DMS79 (cell line): ENCODE data around the gene SOX18.
"Not testable (repeated sequence)": the region's sequence is repeated elsewhere in the genome, so short reads cannot be mapped to it uniquely, and the experiment has no call there.

Experiments used
- DNase-seq: peaks from one replicate; lab custom pipeline; 2025; lab: John Stamatoyannopoulos, UW

Gene SOX18

DNA sequence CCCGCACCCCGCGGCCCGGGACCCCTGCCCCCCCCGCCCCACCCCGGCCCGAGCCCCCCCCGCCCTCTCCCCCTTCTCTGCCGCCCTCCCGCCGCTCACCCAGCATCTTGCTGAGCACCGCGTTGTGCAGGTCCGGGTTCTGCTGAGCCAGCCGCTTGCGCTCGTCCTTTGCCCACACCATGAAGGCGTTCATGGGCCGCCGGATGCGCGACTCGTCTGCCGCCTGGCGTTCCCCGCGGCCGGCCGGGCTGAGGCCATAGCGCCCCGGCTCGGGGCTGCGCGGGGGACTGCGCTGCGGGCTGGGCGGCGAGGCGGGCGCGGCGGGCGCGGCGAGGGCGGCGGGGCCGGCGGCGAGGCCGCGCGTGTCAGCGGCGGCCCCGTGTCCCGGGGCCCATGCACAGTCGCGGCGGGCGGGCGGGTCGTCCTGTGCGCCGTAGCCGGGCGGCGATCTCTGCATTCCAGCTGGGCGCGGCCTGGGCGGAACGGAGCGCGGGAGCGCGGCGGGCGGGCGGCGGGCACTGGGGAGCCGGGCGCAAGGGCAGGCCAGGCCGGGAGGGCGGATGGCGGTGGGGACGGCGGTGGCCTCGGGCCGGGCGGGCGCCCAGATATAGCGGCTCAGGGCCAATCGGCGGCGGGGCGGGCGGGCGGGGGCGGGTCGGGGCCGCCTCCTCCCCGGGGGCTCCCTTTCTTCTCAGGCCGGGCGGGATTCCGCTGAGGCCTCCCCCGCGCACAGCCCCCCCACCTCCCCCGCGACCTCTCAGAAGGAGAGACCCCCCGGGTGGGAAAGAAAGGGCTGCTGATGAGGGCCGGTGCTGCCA lies at the start of gene SOX18:
SOX18 (minus strand) TSS at position 580 of the 818 bp plus-strand sequence; CDS start at position 457, 123 bp downstream.
- no peak for DNase-seq

DNA sequence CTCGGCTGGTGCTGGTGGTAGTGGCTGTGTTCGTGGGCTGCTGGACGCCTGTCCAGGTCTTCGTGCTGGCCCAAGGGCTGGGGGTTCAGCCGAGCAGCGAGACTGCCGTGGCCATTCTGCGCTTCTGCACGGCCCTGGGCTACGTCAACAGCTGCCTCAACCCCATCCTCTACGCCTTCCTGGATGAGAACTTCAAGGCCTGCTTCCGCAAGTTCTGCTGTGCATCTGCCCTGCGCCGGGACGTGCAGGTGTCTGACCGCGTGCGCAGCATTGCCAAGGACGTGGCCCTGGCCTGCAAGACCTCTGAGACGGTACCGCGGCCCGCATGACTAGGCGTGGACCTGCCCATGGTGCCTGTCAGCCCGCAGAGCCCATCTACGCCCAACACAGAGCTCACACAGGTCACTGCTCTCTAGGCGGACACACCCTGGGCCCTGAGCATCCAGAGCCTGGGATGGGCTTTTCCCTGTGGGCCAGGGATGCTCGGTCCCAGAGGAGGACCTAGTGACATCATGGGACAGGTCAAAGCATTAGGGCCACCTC lies 49.1 kb upstream of the SOX18 start:
- DNase-seq = no peak

DNA sequence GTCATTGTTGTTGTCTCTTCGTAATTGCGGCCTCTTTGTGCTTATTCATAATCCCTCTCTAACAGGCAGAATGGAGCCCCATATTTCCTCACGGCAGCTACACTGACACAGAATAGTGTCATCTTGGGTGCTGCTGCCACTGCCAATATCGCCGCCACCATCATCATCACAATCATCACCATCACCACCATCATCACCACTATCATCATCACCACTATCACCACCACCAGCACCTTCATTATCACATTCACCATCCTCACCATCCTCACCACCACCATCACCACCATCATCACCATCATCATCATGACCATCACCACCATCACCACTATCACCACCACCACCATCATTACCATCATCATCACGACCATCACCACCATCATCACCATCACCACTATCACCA lies 47.1 kb upstream of the SOX18 start:
- no peak for DNase-seq

DNA sequence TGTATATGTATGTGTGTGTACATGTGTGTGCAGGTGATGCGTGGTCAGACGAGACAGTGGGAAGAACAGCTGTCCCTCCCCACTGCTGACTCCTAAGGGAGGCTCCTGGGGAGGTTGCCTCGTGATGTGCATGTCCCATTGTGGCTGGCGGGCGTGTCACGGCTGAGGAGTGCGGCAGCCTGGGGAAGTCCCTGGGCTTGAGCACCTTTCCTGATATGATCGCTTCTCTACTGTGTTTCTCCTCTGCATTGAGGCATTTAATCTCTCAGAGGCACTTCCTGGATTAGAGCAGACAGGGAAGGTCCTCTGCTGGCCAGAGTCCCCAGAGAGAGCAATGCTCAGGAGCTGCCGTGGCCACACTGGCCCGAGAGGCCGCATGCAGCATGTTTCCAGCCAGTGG lies 46.5 kb upstream of the SOX18 start:
- DNase-seq = no peak

DNA sequence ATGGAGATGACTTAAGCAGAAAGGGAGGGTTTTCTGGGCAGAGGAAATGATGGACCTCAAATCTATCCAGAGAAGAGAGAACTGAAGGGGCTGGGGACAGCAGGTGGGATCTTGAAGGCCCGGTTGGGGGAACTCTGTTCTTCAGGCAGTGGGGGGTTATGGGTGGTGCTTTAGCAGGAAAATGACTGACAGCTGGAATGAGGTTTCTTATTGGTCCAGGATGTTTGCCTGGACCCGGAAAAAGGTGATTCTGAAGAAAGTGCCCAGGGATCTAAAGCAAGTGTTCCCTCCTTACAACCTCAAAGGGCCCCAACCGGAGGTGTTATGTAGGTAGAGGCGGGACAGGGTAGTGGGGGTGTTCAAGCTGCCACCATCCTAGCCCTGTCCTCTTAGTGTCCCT lies 46.0 kb upstream of the SOX18 start:
- DNase-seq = no peak

DNA sequence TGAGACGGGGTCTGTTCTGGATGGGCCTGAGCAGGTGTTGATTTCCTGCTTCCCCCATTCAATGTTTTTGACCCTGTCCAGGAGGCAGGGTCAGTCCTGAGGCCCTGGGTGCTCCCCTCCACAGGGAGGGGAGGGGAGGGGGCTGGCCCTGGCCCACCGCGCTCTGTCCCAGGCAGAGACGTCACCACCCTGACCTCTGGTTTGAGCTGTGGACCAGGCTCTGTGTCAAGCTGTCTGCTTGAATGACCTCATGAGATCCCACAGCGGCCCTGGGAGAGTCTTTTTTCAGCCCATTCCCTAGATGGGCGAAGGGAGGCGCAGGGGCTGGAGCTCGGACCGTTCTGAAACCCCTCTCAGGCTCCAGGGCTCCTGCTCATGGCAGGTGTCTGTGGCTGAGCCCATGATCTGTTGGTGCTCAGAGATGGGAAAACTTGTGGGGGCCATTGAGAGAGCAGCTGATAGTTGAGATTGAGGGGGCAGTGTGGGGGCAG lies 43.6 kb upstream of the SOX18 start:
- DNase-seq = no peak

DNA sequence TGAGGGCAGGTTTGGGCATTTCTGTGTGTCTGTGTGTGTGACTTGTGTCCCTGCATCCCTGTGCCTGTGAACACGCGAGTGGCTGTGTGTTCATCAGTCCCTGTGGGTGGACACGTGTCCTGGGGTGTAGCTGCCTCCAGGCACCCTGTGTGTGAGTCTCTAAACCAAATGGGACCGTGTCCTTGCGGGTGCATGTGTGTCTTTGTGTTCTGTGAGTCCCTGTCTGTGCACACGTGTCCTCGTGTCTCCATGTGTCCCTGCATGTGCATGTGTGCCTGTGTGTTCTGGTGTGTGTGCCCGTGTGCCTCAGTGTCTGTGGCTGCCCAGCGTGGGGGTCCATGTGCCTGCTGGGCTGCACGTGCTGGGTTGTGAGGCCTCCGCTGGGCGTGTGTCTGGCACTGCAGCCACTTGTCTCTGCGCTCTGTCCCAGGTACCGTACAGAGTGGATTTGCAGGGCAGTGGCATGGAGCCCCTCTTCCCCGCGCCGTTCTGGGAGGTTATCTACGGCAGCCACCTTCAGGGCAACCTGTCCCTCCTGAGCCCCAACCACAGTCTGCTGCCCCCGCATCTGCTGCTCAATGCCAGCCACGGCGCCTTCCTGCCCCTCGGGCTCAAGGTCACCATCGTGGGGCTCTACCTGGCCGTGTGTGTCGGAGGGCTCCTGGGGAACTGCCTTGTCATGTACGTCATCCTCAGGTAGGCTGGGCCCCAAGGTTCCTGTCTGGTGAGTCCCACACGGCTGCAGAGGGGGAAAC lies 43.0 kb upstream of the SOX18 start:
- no peak for DNase-seq

DNA sequence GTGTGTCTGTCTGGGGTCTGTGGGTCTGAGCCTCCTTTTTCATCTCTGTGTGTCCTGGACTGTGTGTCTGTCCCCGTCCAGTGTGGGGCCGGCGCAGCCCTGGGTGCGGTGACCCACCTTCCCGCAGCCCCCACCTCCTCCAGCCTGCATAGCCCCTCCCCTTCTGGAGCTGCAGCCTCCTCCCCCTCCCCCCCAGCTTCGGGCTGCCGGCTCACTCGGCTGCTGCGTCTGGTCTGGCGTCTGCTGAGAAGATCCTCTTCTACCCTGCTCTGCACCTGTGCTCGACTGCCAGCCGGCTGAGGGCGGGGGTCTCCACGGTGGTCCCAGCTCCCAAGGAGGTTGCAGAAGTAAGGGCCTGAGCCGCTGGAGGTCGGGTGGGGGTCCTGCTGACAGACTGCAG lies 42.3 kb upstream of the SOX18 start:
- no peak for DNase-seq

DNA sequence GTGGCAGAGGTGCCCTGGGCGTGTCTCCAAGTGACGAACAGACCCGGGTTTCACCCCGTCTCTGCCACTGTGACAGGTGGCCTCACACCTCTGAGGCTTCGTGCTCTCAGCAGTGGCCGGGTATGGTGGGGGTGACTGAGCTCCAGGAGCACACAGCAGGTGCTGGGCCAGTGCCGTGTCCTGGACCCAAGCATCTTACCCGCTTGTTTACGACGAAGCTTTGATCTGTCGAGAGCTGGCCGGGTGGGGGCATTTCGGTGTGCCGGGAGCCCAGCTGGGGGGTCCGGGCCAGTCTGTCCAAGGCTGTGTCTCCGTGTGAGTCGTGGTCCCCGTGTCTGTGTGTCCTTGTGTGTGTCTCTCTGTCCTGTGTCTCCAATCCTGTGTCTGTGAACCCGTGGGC lies 41.9 kb upstream of the SOX18 start:
- DNase-seq = no peak

DNA sequence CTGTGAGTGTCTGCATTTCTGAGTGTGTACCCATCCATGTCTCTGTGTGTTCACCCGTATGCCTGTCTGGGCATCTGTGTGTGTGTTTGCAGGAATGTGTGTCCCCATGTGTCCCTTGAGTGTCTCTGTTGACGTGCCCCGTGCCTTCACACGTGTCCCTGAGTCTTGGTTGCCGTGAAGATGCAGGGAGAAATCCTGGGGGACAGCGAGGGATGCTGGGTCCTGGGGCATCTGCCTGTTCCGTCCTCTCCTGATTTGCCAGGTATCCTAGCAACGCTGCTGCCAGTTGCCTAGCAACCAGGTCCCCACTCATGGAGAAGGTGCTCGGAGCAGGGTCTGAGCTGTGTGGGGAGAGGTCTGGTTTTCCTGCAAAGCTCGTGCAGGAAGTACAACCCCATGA lies 40.7 kb upstream of the SOX18 start:
- peak; percentile 33 for DNase-seq

DNA sequence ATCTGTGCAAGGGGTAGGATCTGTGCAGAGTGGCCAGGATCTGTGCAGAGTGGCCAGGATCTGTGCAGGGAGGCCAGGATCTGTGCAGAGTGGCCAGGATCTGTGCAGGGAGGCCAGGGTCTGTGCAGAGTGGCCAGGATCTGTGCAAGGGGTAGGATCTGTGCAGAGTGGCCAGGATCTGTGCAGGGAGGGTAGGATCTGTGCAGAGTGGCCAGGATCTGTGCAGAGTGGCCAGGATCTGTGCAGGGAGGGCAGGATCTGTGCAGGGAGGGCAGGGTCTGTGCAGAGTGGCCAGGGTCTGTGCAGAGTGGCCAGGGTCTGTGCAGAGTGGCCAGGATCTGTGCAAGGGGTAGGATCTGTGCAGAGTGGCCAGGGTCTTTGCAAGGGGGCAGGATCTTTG lies 39.1 kb upstream of the SOX18 start:
- DNase-seq = not testable (repeated sequence)

DNA sequence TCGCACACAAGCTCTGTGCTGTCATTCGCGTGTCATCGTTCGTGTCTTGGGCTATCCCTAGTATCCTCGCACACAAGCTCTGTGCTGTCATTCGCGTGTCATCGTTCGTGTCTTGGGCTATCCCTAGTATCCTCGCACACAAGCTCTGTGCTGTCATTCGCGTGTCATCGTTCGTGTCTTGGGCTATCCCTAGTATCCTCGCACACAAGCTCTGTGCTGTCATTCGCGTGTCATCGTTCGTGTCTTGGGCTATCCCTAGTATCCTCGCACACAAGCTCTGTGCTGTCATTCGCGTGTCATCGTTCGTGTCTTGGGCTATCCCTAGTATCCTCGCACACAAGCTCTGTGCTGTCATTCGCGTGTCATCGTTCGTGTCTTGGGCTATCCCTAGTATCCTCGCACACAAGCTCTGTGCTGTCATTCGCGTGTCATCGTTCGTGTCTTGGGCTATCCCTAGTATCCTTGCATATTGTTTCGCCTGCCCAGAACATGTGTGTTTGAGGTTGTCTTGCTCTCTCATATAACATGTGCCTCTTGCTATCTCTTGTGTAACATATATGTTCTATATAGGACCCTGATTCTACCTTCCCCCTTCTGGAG lies 37.9 kb upstream of the SOX18 start:
- not testable (repeated sequence) for DNase-seq

DNA sequence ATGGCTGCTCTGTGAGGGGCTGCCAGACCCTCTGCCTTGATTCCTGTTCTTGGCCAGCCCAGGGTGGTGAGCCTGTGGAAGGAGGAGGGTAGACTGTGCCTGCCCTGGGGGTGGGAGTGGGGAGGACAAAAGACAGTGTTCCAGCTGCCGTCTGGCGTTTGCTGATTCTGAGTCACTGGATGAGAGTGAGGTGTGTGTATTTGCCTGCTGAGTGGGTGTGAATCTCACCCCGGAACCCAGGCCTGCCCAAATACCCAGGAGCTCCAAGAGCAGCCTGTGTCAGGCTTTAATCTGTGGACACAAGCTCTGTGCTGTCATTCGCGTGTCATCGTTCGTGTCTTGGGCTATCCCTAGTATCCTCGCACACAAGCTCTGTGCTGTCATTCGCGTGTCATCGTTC lies 37.4 kb upstream of the SOX18 start:
- DNase-seq = no peak

DNA sequence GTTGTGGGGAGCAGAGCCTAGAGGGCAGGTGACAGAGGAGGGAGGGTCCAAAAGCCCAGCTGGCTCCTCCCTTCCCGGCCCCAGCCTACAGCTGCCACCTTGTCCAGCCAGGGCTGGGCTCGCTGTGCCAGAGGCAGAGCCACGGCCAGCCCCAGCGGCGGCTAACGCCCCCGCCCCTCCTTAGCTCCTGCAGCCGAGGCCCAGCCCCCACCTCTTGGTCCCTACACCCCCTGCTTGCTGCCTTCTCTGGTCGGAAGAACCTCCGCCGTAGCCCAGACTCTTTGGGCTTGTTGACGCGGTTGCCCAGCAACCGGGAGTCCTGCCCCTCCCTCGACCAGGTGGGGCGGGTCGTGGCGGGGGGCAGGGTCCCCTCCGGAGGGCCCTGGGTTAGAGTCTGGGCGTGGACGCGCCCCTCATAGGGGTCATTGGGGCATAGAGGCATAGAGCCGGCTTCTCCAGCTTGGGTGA lies 35.3 kb upstream of the SOX18 start:
- peak; percentile 30 for DNase-seq

DNA sequence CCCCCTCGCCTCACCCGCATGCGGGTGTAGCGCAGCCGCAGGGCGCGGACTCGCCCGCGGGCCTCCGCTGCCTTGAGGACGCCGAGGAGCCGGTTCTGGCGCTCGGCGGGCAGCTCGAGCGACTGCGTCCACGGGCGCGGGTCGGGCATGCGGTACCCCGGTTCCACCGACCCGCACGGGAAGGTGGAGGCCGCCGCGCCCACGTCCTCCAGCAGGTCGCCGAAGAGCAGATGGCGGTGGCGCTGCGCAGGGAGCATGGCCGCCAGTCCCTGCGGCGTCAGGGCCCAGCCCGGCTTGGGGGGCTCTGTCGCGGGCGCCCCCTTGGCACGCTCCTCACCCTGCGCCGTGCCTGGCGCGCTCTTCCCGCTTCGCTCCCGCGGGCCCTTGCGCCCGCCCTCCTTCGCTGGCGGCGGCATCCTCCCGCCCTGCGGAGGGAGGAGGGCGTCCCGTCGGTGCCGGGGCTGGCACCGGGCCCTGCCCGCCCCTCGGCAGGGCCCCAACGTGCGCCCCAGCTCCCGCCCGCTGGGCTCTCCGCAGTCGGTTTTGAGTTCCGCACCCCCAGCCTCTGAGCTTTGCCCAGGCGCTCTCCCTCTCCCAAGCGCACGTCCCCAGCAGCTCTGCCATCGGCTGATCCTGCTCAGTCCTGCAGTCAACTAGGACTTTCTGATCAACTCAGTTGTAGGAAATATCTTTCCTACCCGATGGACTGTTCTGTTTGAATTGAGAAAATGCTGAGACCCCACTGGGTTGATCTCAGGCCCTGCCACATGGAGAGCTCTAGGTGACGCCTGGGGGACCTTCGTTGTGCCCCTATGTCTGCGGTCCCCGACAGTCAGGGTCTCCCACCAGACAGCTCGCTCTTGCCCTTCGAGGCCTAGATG lies 34.6 kb upstream of the SOX18 start, which contains the start of gene LKAAEAR1:
LKAAEAR1 (minus strand) TSS at position 595 of the 881 bp plus-strand sequence; CDS start at position 416, 179 bp downstream.
- DNase-seq = peak; percentile 46

DNA sequence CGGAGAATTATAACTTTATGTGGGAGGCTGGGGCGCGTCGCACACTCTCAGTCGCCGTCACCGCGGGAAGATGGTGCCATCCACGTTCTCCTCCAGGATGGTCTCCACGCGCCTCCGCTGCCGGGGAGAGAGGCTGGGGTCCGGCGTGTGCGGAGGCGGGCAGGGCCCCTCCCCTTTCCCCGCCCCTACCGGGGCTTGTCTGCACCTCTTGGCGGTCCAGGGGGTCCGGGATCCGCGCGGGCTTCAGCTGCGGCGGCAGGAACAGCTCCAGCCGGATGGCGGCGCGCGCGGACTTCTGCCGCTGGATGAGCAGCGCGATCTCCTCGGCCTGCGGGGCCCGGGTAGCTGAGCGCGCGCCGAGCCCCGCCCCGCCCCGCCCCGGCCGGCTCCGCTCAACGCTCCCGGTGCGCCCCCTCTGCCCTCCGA lies 34.0 kb upstream of the SOX18 start:
- peak; percentile 54 for DNase-seq

DNA sequence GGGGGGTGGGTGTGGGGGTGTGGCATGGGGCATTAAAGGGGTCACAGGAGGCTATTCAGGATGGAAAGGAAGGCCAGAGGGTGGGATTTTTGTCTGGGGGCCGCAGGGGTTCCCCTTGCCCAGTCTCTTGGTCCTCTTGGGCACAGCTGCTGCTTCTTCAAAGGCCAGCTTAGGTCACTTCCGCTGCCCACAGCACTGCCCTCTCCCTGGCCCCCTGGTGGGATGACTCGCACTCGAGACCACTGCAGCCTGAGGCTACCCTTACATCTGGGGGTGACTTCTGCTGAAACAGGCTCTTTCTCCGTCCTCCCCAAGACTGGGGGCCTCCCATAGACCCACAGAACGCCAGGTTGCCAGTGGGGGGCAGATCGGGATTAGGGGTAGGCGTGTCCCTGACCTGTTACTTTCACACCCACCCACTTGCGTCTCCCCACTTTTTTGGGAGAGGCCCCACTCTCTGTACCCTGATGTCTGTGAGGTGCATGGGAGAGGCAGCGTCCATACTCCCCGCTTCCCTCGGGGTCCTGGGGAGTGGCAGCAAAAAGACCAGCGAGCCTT lies 33.5 kb upstream of the SOX18 start:
- no peak for DNase-seq

DNA sequence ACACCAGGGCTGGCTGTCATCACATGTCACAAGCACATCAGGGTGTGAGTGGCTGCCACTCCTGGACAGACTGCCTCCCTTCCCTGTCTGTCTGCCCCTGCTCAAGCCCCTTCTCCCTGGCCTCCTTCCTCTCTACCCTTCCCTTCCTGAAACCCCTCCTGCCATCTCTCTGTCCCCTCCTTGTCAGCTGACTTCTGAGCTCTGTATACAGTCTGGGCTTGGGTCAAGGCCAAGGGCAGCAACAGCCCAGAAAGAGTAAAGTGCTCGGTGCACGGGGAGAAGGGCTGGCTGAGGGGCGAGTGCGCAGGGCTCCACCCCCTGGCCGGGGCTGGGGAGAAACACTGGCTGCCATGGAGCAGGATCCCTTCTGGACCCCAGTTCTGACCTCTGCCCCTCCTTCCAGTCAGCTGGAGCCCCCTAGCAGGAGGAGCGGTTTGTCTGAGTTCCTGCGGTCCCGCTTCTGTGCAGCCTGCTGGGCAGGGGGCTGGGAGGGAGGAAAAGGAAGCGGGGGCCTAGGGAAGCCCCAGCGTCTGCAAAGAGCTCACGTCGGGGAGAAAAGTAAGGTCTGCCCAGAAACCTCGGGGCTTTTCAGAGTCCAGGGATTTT lies 32.8 kb upstream of the SOX18 start:
- DNase-seq = no peak

DNA sequence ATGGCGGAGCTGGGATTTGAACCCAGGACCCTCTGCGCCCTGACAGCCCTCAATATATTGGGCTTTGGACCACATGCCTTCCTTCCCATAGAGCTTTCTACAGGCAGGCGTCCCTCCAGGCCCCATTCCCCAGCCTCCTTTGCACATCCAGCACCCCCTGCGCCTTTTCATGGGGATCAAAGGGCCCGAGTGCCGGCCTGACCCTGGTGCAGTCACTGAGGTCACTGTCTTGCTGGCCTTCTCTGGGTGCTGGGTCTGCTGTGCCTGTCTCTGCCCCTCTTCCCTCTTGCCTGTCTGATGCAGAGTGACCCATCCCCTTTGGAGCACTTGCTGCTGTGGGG lies 32.2 kb upstream of the SOX18 start:
- DNase-seq = no peak

DNA sequence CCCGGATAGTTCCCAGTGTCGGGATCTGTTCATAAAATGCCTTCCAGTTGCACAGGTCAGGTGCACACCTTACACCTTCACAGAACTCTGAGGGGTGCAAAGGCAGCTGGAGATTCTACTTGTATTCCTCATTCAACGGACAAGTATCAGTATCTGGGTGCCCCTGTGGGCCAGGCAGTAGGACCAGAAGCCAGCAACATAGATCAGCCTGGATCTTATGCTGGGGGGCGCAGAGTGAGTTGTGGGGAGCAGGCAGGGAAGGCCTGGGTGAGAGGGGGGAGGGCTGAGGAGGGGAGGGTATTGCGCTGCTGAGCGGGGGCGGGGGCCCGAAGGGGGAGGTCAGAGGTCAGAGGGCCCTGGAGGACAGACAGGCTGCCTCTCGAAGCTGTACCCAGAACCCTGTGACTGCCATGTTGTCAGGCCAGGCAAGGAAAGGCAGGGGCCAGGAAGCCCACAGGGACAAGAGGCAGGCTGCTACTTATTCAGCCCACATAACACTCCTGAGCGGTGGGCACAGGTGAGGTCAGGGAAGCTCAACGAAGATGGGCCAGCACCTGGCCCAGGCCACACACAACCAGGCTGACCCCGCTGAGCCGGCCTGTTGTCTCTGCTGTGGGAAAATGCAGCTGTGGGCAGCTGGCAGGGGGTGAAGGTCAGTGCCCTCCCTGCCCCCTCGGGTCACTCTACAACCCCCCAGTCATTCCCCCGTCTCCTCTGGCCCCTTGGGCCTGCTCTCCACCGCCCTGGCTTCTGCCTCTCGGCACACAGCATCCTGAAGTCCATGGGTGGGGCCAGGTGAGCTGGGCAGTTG lies 31.6 kb upstream of the SOX18 start:
- no peak for DNase-seq
